GM12878 (cell line): ENCODE data around the gene TLE3. TPM values are rescaled to one million over a fixed set of nuclear protein-coding genes. Genes with fewer than 3 reads are reported as not detected.

Experiments
- ATAC-seq: fragments of 200-7000 bp; cut with Tn5 transposase; 3 replicates; pipeline ENCODE4 v1.9.1; 2020; ENCODE audit warnings: mild to moderate bottlenecking, moderate library complexity
- BruUV-seq: library from RNA; stranded (reverse); fragments of 400-500 nt; replicated peaks from 2 replicates; lab custom pipeline; 2021; lab: Mats Ljungman, UMichigan
- CTCF ChIA-PET: fragments of 300-600 bp; sonication (Branson Sonifier 250); formaldehyde crosslinking; extraction: SDS; loops from one replicate; lab custom pipeline; 2021; ENCODE audit warnings: inconsistent platforms; lab: Yijun Ruan, JAX
- POLR2A ChIA-PET: fragments of 350-600 bp; formaldehyde crosslinking; extraction: SDS; loops from one replicate; lab custom pipeline; 2021; ENCODE audit warnings: inconsistent platforms; lab: Charles Lee
- RAD21 ChIA-PET: fragments of 300-600 bp; sonication (Branson Sonifier 250); formaldehyde crosslinking; loops from one replicate; lab custom pipeline; 2023; ENCODE audit warnings: antibody characterized with exemption; ENCODE audit not compliant: unreplicated experiment; lab: Charles Lee
- SMC1A ChIA-PET: fragments of 300-600 bp; sonication (Branson Sonifier 250); formaldehyde crosslinking; loops from one replicate; lab custom pipeline; 2023; ENCODE audit not compliant: unreplicated experiment, uncharacterized antibody; lab: Charles Lee
- DNase-seq: peaks from one replicate; pipeline ENCODE4 v3.0.0-alpha.2; 2011; ENCODE audit warnings: low read depth, low spot score
- FAIRE-seq: peaks from 3 replicates; lab custom pipeline; 2011; peaks lifted over from hg19 to GRCh38; lab: Jason Lieb, UNC
- H2AFZ ChIP-seq: 2 replicates; pipeline ENCODE4 v1.6.0; 2011; ENCODE audit warnings: low read depth, low read length, control low read depth; ENCODE audit not compliant: control insufficient read depth
- H3K27ac ChIP-seq: 2 replicates; pipeline ENCODE4 v1.5.1; 2011; ENCODE audit warnings: control low read depth; ENCODE audit not compliant: control insufficient read depth, insufficient read depth
- H3K27me3 ChIP-seq, 2 experiments: replicated peaks in 1 of 2; 2 replicates each; pipeline versions ENCODE4 v1.6.0 to v1.6.1; 2011; ENCODE audit warnings: low read length in 1 of 2; ENCODE audit not compliant: control insufficient read depth in 2 of 2, insufficient read depth in 2 of 2
- H3K36me3 ChIP-seq, 2 experiments: 2 replicates each; pipeline ENCODE4 v1.5.1; 2011; ENCODE audit warnings: low read length in 1 of 2; ENCODE audit not compliant: control insufficient read depth in 2 of 2, insufficient read depth in 2 of 2
- H3K4me1 ChIP-seq: 2 replicates; pipeline ENCODE4 v1.6.1; 2011; ENCODE audit warnings: mild to moderate bottlenecking, low read length, moderate library complexity, mixed read lengths; ENCODE audit not compliant: control insufficient read depth, insufficient read depth
- H3K4me2 ChIP-seq: 2 replicates; pipeline ENCODE4 v1.6.0; 2011; ENCODE audit warnings: control low read depth; ENCODE audit not compliant: control insufficient read depth, insufficient read depth
- H3K4me3 ChIP-seq: fragments of 200-600 bp; sonication (generic); 2 replicates; pipeline ENCODE4 v1.5.1; 2016
- H3K79me2 ChIP-seq: 2 replicates; pipeline ENCODE4 v1.6.0; 2011; ENCODE audit warnings: low read length; ENCODE audit not compliant: control insufficient read depth, insufficient read depth
- H3K9ac ChIP-seq: 2 replicates; pipeline ENCODE4 v1.8.0; 2011; ENCODE audit warnings: low read length, control low read depth, mixed read lengths; ENCODE audit not compliant: control insufficient read depth, insufficient read depth
- H3K9me3 ChIP-seq: replicated peaks from 3 replicates; pipeline ENCODE4 v1.5.1; 2011; ENCODE audit warnings: mild to moderate bottlenecking, low read length; ENCODE audit not compliant: control insufficient read depth, insufficient read depth
- H4K20me1 ChIP-seq: 2 replicates; pipeline ENCODE4 v1.6.0; 2011; ENCODE audit not compliant: control insufficient read depth, insufficient read depth
- BCL11A ChIP-seq: IDR thresholded peaks from 2 replicates; pipeline ENCODE4 v1.6.1; 2011; ENCODE audit warnings: low read depth, low read length
- BCL3 ChIP-seq: IDR thresholded peaks from 2 replicates; pipeline ENCODE4 v1.6.1; 2011; ENCODE audit warnings: borderline replicate concordance, low read depth, mild to moderate bottlenecking, moderate library complexity, low read length; ENCODE audit not compliant: insufficient read depth, poor library complexity, severe bottlenecking
- DPF2 ChIP-seq: fragments of 450-650 bp; IDR thresholded peaks from 2 replicates; pipeline ENCODE4 v1.6.1; 2017; ENCODE audit warnings: mild to moderate bottlenecking
- ESRRA ChIP-seq: IDR thresholded peaks from 2 replicates; pipeline ENCODE4 v1.6.1; 2012; ENCODE audit warnings: mild to moderate bottlenecking, low read length, improper control_type of control experiment
- GABPA ChIP-seq: IDR thresholded peaks from 2 replicates; pipeline ENCODE4 v1.6.1; 2014; ENCODE audit warnings: antibody characterized with exemption, low read depth, mild to moderate bottlenecking, inconsistent platforms
- HSF1 ChIP-seq: fragments of 150-350 bp; IDR thresholded peaks from 2 replicates; pipeline ENCODE4 v1.6.1; 2014; ENCODE audit warnings: mild to moderate bottlenecking, low read depth, low read length
- WGBS: methylation state at CpG from one replicate; pipeline ENCODE4 v1.1.6; 2016; ENCODE audit warnings: low lambda C conversion rate; ENCODE audit not compliant: insufficient replicate concordance, insufficient coverage; ENCODE audit errors: missing lambda C conversion rate; 5-methylcytosine and 5-hydroxymethylcytosine counted together
- in situ Hi-C: fragments of 300-500 bp; cut with MboI; formaldehyde crosslinking; loops from 9 replicates; pipeline ENCODE4 v1.14.3; 2018; ENCODE audit warnings: mixed read lengths
- intact Hi-C: fragments of 100-400 bp; cut with micrococcal nuclease; formaldehyde crosslinking; loops from one replicate; pipeline ENCODE4 v1.14.2; 2022; ENCODE audit not compliant: unreplicated experiment
- polyA plus RNA-seq, 11 experiments: library from polyadenylated mRNA; depleted of rRNA in 4 of 11; unstranded in 6 of 11; stranded (reverse) in 5 of 11; fragments of >200 nt; fragmentation: Nextera tagmentation in 4 of 11; fragmentation: Illumina TruSeq in 1 of 11; extraction: Ambion mirVana in 4 of 11; extraction: Trizol in 1 of 11; gene quantifications; 1 replicate in 1 of 11; 2 replicates in 10 of 11; pipeline versions ENCODE4 v1.2.1 to v1.2.3, GENCODE V29; 2011 to 2016; ENCODE audit warnings: inconsistent platforms in 2 of 11, missing spikeins in 2 of 11, low read depth in 1 of 11
- total RNA-seq, 4 experiments: library from RNA; depleted of rRNA in 3 of 4; stranded (reverse); fragments of >200 nt in 3 of 4; fragmentation: Illumina TruSeq in 1 of 4; extraction: Trizol in 1 of 4; gene quantifications; 2 replicates each; pipeline versions ENCODE4 v1.2.1 to v1.2.3, GENCODE V29; 2013 to 2021
- TF ChIP-seq, protein P1 (sequence below): fragments of 450-650 bp; IDR thresholded peaks from 2 replicates; pipeline ENCODE4 v1.6.1; 2017; ENCODE audit warnings: mild to moderate bottlenecking
- TF ChIP-seq, protein P2 (sequence below): fragments of 450-650 bp; IDR thresholded peaks from 2 replicates; pipeline ENCODE4 v1.6.1; 2018; ENCODE audit warnings: mild to moderate bottlenecking, low read depth, moderate library complexity; ENCODE audit not compliant: partially characterized antibody
- TF ChIP-seq, protein P3 (sequence below): fragments of 450-650 bp; IDR thresholded peaks from 2 replicates; pipeline ENCODE4 v1.6.1; 2018; ENCODE audit warnings: borderline replicate concordance, mild to moderate bottlenecking; ENCODE audit not compliant: partially characterized antibody

The TLE3 gene
- total and polyA plus RNA-seq, 10 of the 15 experiments (the other 5 are each of a cell fraction or from before 2014, with no cell fraction given), result 1.2 to 65.5 (median 9.7) TPM

DNA sequence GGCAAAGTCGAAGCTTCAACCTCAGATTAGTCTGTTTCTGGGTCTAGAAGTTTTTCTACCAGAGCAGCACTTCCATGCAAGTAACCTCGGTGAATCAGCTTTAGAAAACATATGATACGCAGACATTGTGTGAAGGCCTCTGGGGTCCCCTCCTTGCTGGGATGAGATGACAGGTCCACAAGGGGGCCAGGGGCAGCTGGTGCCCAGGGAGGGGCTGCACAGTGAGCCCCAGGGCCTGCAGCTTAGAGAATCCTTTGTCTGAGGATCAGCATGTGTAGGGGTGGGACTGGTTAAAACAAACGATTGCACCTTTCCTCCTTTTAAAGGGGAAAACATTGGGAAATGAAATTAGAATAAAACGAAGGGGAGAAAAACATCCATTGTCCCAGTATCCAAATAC, 47.5 kb upstream of the TLE3 start (continued):
- no peak for TF ChIP-seq BCL3
- TF ChIP-seq GABPA, result no peak

DNA sequence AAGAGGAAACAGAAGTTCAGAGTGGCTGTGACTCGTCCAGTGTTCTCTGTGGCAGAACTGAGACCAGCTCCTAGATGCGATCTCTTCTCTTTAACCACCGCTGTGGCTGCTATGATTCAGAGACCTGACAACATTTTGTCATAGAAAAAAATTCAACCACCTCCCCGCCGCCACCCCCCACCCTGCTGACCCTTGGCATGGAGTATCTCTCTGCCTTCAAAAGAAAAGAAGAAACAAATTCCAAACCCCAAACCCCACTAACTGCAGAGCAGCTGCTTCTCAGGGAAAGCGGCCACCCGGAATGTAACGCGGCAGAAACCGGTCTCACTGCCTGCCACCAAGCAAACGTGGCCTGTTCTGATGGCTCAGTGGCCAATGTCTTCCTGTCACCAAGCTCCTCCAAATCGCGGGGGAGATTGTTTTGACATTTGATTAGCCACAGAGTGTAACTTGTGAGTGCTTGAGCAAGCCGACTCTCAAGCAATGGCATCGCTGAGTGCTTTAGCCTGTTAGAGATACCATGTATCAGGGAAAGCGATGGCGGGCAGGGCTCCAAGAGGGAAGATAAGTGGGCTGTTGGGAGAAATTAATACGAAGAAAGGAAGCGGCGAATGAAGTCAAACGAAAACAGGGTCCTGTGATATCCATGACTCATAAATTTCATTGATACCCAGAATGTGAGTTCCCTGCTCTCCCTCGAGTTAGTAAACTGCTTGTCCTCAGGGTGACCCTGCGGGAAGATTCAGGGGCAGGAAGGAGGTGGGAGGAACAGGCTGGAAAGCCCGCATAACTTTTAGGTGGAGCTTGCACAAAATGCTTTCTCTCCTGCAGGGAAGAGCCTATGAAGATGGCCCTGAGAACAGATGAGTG, 44.8 kb upstream of the TLE3 start:
- no peak overlapping the region for H3K9ac ChIP-seq
- no peaks in the 10 kb centered on the region for H3K36me3 ChIP-seq
- no peak overlapping the region for H2AFZ ChIP-seq
- H3K9me3 ChIP-seq, result no peaks in the 10 kb centered on the region
- peak; percentile 33 for ATAC-seq
- H3K4me3 ChIP-seq, result no peak overlapping the region
- ChIA-PET POLR2A (interaction anchor here (1.0 to 3.3 kb wide), 4 partner anchors 10 to 17 kb away, joined by 3 to 14 read pairs (median 4); no protein-coding TSS in a partner anchor), CTCF (no interaction called here), RAD21 (interaction anchor here (2.0 to 4.1 kb wide), 5 partner anchors 16 to 128 kb away, joined by 6 to 51 read pairs (median 8); no protein-coding TSS in a partner anchor), SMC1A (interaction anchor here (0.7 to 2.8 kb wide), 5 partner anchors 8 to 66 kb away, joined by 3 to 8 read pairs (median 3); no protein-coding TSS in a partner anchor)
- intact Hi-C loops (loop anchor here (5.0 kb wide), 1 partner anchor 45 kb away; the partner anchor contains the start of gene TLE3), in situ Hi-C loops (no loop called here)
- H4K20me1 ChIP-seq, result no peaks in the 10 kb centered on the region
- FAIRE-seq, result no peak
- BruUV-seq, result no TSS peak
- H3K27ac ChIP-seq, result no peak overlapping the region
- H3K27me3 ChIP-seq, result no peaks in the 10 kb centered on the region
- no peak for DNase-seq
- 67% methylated on average over 24 of the region's 24 CpGs for WGBS
- H3K4me2 ChIP-seq, result no peak overlapping the region
- no peaks in the 10 kb centered on the region for H3K79me2 ChIP-seq
- peaks cover 28% of the 10 kb centered on the region for H3K4me1 ChIP-seq
- TF ChIP-seq DPF2 (no peak), BCL11A (no peak), ESRRA (no peak), HSF1 (no peak)
- TF ChIP-seq, protein P1, sequence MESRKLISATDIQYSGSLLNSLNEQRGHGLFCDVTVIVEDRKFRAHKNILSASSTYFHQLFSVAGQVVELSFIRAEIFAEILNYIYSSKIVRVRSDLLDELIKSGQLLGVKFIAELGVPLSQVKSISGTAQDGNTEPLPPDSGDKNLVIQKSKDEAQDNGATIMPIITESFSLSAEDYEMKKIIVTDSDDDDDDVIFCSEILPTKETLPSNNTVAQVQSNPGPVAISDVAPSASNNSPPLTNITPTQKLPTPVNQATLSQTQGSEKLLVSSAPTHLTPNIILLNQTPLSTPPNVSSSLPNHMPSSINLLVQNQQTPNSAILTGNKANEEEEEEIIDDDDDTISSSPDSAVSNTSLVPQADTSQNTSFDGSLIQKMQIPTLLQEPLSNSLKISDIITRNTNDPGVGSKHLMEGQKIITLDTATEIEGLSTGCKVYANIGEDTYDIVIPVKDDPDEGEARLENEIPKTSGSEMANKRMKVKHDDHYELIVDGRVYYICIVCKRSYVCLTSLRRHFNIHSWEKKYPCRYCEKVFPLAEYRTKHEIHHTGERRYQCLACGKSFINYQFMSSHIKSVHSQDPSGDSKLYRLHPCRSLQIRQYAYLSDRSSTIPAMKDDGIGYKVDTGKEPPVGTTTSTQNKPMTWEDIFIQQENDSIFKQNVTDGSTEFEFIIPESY, result no peak
- TF ChIP-seq, protein P2, sequence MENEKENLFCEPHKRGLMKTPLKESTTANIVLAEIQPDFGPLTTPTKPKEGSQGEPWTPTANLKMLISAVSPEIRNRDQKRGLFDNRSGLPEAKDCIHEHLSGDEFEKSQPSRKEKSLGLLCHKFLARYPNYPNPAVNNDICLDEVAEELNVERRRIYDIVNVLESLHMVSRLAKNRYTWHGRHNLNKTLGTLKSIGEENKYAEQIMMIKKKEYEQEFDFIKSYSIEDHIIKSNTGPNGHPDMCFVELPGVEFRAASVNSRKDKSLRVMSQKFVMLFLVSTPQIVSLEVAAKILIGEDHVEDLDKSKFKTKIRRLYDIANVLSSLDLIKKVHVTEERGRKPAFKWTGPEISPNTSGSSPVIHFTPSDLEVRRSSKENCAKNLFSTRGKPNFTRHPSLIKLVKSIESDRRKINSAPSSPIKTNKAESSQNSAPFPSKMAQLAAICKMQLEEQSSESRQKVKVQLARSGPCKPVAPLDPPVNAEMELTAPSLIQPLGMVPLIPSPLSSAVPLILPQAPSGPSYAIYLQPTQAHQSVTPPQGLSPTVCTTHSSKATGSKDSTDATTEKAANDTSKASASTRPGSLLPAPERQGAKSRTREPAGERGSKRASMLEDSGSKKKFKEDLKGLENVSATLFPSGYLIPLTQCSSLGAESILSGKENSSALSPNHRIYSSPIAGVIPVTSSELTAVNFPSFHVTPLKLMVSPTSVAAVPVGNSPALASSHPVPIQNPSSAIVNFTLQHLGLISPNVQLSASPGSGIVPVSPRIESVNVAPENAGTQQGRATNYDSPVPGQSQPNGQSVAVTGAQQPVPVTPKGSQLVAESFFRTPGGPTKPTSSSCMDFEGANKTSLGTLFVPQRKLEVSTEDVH, result no peak
- TF ChIP-seq, protein P3, sequence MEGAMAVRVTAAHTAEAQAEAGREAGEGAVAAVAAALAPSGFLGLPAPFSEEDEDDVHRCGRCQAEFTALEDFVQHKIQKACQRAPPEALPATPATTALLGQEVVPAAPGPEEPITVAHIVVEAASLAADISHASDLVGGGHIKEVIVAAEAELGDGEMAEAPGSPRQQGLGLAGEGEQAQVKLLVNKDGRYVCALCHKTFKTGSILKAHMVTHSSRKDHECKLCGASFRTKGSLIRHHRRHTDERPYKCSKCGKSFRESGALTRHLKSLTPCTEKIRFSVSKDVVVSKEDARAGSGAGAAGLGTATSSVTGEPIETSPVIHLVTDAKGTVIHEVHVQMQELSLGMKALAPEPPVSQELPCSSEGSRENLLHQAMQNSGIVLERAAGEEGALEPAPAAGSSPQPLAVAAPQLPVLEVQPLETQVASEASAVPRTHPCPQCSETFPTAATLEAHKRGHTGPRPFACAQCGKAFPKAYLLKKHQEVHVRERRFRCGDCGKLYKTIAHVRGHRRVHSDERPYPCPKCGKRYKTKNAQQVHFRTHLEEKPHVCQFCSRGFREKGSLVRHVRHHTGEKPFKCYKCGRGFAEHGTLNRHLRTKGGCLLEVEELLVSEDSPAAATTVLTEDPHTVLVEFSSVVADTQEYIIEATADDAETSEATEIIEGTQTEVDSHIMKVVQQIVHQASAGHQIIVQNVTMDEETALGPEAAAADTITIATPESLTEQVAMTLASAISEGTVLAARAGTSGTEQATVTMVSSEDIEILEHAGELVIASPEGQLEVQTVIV, result no peak
